Endodermal cell (in vitro differentiated cells): Measurements from ENCODE around the gene PTPN9. TPM values are rescaled to one million over a fixed set of nuclear protein-coding genes. Genes with fewer than 3 reads are reported as not detected.

Source experiments
- DNase-seq: peaks from one replicate; pipeline ENCODE4 v3.0.0-alpha.2; 2017
- H3K27ac ChIP-seq: 2 replicates; pipeline ENCODE4 v1.5.1; 2013; ENCODE audit warnings: mild to moderate bottlenecking, low read depth, low read length, moderate library complexity
- H3K27me3 ChIP-seq: 2 replicates; pipeline ENCODE4 v1.6.1; 2013; ENCODE audit warnings: mild to moderate bottlenecking, low read length, moderate library complexity; ENCODE audit not compliant: insufficient read depth, control insufficient read depth, poor library complexity, severe bottlenecking
- H3K36me3 ChIP-seq: 2 replicates; pipeline ENCODE4 v1.7.0; 2013; ENCODE audit warnings: mild to moderate bottlenecking, low read length, moderate library complexity; ENCODE audit not compliant: control insufficient read depth, insufficient read depth
- H3K4me1 ChIP-seq: one replicate; pipeline ENCODE4 v1.7.0; 2013; ENCODE audit warnings: low read length; ENCODE audit not compliant: control insufficient read depth, insufficient read depth
- H3K4me3 ChIP-seq: 2 replicates; pipeline ENCODE4 v1.5.1; 2013; ENCODE audit warnings: mild to moderate bottlenecking, low read length, moderate library complexity
- H3K9ac ChIP-seq: 2 replicates; pipeline ENCODE4 v1.6.1; 2013; ENCODE audit warnings: mild to moderate bottlenecking, low read length, moderate library complexity; ENCODE audit not compliant: poor library complexity, severe bottlenecking; ENCODE audit errors: extremely low read depth
- H3K9me3 ChIP-seq: 2 replicates; pipeline ENCODE4 v1.6.1; 2013; ENCODE audit warnings: mild to moderate bottlenecking, low read length, moderate library complexity; ENCODE audit not compliant: control insufficient read depth
- H3K27ac Mint-ChIP-seq: 2 replicates; pipeline ENCODE4 v1.8.0; 2020; ENCODE audit warnings: mixed read lengths
- H3K27me3 Mint-ChIP-seq: 2 replicates; pipeline ENCODE4 v1.8.0; 2021; ENCODE audit warnings: mild to moderate bottlenecking, mixed read lengths; ENCODE audit not compliant: insufficient read depth
- H3K36me3 Mint-ChIP-seq: 2 replicates; pipeline ENCODE4 v1.8.0; 2020; ENCODE audit warnings: low read depth, mixed read lengths
- H3K4me1 Mint-ChIP-seq: 2 replicates; pipeline ENCODE4 v1.8.0; 2020; ENCODE audit warnings: mixed read lengths
- H3K4me3 Mint-ChIP-seq: 2 replicates; pipeline ENCODE4 v1.8.0; 2020; ENCODE audit warnings: mild to moderate bottlenecking, moderate library complexity, mixed read lengths
- H3K9me3 Mint-ChIP-seq: 2 replicates; pipeline ENCODE4 v1.8.0; 2020; ENCODE audit warnings: mild to moderate bottlenecking, mixed read lengths
- WGBS, 2 experiments: methylation state at CpG; one replicate each; pipeline versions ENCODE4 v1.1.5 to v1.1.7; 2013; ENCODE audit warnings: missing lambda C conversion rate in 2 of 2, mixed read lengths in 1 of 2; ENCODE audit not compliant: insufficient coverage in 1 of 2, insufficient read length in 1 of 2; 5-methylcytosine and 5-hydroxymethylcytosine counted together
- total RNA-seq, 2 donors: library from RNA; stranded (reverse); fragmentation: NEBNext Ultra II Directional in 1 of 2; extraction: Animal tissue kit (Norgen Biotek cat#: 25700) in 1 of 2; gene quantifications; 2 replicates in 1 of 2; 3 replicates in 1 of 2; pipeline ENCODE4 v1.2.1, GENCODE V29; 2021
- TF ChIP-seq, protein P1 (sequence below): fragments of 200-600 bp; sonication (generic); conservative IDR thresholded peaks from 2 replicates; pipeline ENCODE4 v1.5.0; 2021; ENCODE audit warnings: antibody characterized with exemption, mild to moderate bottlenecking

The PTPN9 gene
- total RNA-seq, 2 donors from 2014 or later, result 49.1 to 53.5 TPM

DNA sequence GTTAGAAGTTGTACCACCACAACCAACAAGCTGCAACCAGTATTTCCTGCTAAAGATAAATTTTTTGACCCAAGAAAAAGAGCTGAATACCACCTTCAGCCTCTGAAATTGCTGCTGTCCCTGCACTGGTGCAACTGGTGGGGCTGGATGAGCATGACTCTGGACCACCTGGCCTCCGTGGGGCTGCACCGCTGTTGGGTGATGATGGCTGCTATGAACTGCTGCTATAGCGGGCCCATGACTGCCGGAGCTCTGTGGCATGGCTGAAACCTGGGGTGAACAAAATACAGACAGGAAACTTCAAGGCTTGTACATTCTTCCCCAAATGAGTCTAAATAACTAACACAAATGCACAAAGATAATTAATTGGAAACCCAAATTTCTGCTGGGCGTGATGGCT, 156.6 kb downstream of the PTPN9 start:
- no peaks in the 10 kb centered on the region for H3K9me3 ChIP-seq
- H3K36me3 Mint-ChIP-seq, result peaks cover 60% of the 10 kb centered on the region
- H3K4me3 ChIP-seq, result no peak overlapping the region
- no peaks in the 10 kb centered on the region for H3K4me1 ChIP-seq
- H3K4me3 Mint-ChIP-seq, result no peak overlapping the region
- peaks cover 7% of the 10 kb centered on the region for H3K4me1 Mint-ChIP-seq
- H3K9ac ChIP-seq, result no peak overlapping the region
- TF ChIP-seq, protein P1, sequence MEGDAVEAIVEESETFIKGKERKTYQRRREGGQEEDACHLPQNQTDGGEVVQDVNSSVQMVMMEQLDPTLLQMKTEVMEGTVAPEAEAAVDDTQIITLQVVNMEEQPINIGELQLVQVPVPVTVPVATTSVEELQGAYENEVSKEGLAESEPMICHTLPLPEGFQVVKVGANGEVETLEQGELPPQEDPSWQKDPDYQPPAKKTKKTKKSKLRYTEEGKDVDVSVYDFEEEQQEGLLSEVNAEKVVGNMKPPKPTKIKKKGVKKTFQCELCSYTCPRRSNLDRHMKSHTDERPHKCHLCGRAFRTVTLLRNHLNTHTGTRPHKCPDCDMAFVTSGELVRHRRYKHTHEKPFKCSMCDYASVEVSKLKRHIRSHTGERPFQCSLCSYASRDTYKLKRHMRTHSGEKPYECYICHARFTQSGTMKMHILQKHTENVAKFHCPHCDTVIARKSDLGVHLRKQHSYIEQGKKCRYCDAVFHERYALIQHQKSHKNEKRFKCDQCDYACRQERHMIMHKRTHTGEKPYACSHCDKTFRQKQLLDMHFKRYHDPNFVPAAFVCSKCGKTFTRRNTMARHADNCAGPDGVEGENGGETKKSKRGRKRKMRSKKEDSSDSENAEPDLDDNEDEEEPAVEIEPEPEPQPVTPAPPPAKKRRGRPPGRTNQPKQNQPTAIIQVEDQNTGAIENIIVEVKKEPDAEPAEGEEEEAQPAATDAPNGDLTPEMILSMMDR, result no peak
- H3K9me3 Mint-ChIP-seq, result no peaks in the 10 kb centered on the region
- no peaks in the 10 kb centered on the region for H3K27me3 ChIP-seq
- H3K36me3 ChIP-seq, result peaks cover 82% of the 10 kb centered on the region
- no peaks in the 10 kb centered on the region for H3K27me3 Mint-ChIP-seq
- 92 to 96% methylated on average over 5 of the region's 5 CpGs for WGBS, 2 experiments
- H3K27ac ChIP-seq, result no peak overlapping the region
- peak overlapping the region; percentile 35 for H3K27ac Mint-ChIP-seq
- DNase-seq, result no peak

DNA sequence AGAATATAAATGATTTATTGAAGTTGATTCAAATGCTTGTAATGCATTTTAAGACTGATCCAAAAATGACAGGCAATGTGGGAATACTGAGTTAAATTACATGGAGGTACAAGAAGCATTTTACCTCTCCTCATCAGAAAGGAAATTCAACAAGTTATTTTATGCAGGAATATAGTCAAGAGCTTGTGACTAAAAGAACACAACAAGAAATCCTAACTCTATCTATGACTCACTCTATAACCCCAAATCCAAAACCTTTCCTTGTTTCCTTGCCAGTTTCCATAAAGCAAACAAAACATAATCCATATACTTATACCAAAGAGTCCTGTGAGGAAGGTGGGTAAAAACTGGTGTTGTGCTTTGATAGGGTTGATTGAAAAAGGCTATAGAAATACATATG, 158.4 kb downstream of the PTPN9 start:
- H3K27me3 Mint-ChIP-seq, result no peaks in the 10 kb centered on the region
- Histone ChIP-seq H3K4me1 (no peaks in the 10 kb centered on the region), H3K36me3 (peaks cover 77% of the 10 kb centered on the region), H3K27ac (no peak overlapping the region), H3K4me3 (no peak overlapping the region), H3K27me3 (no peaks in the 10 kb centered on the region), H3K9me3 (no peaks in the 10 kb centered on the region), H3K9ac (no peak overlapping the region)
- peaks cover 61% of the 10 kb centered on the region for H3K36me3 Mint-ChIP-seq
- no peak for DNase-seq
- TF ChIP-seq, protein P1, result no peak
- no peak overlapping the region for H3K27ac Mint-ChIP-seq
- H3K9me3 Mint-ChIP-seq, result no peaks in the 10 kb centered on the region
- no peak overlapping the region for H3K4me3 Mint-ChIP-seq
- H3K4me1 Mint-ChIP-seq, result no peaks in the 10 kb centered on the region

DNA sequence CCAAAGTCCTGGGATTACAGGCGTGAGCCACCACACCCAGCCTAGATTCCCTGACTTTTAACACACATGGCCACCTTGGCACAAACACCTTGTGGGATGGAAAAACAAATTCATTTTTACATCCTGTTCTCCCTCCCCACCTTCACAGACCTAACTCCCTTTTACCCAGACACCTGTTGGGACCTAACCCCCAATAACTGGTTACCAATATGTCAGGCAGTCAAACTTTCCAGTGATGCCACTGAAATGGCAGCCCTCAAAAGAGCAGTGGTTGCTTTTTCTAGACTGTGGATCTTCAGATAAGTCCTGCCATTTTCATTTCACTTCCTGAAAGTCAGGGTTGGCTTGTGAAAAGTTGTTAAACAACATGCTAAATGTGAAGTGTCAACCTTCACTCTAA, 162.5 kb downstream of the PTPN9 start:
- Mint-ChIP-seq H3K9me3 (no peaks in the 10 kb centered on the region), H3K4me1 (no peaks in the 10 kb centered on the region), H3K27ac (no peak overlapping the region), H3K36me3 (peaks cover 72% of the 10 kb centered on the region), H3K4me3 (no peak overlapping the region), H3K27me3 (no peaks in the 10 kb centered on the region)
- H3K27me3 ChIP-seq, result no peaks in the 10 kb centered on the region
- no peak for DNase-seq
- peaks cover 71% of the 10 kb centered on the region for H3K36me3 ChIP-seq
- H3K9me3 ChIP-seq, result no peaks in the 10 kb centered on the region
- 97% methylated on average over 1 of the region's 1 CpG; no CpG with 5 or more reads in 1 of the 2 experiments for WGBS, 2 experiments
- H3K27ac ChIP-seq, result no peak overlapping the region
- TF ChIP-seq, protein P1, result no peak
- no peaks in the 10 kb centered on the region for H3K4me1 ChIP-seq
- H3K9ac ChIP-seq, result no peak overlapping the region
- no peak overlapping the region for H3K4me3 ChIP-seq

Other genes with a start within 250 kb of the PTPN9 start
- 100 to 1,000 TPM; 153 to 156 TPM for gene COMMD4, start 243.3 kb downstream of the PTPN9 start, total RNA-seq
- gene NEIL1, start 232.3 kb downstream of the PTPN9 start, total RNA-seq, result 10 to 100 TPM; 20.2 to 25.7 TPM
- gene MAN2C1, start 210.7 kb downstream of the PTPN9 start, total RNA-seq, result 100 to 1,000 TPM; 150 to 224 TPM
- 100 to 1,000 TPM; 119 to 123 TPM for gene SIN3A, start 127.6 kb downstream of the PTPN9 start, total RNA-seq
- gene SNUPN, start 46.4 kb upstream of the PTPN9 start, total RNA-seq, result 10 to 100 TPM; 17.2 to 26.4 TPM
- gene IMP3, start 60.9 kb upstream of the PTPN9 start, total RNA-seq, result 10 to 100 TPM; 52.2 to 58.2 TPM
- gene SNX33, start 68.6 kb upstream of the PTPN9 start, total RNA-seq, result 10 to 100 TPM; 18.9 to 23.2 TPM
- gene CSPG4, start 133.5 kb upstream of the PTPN9 start, total RNA-seq, result 1 to 10 TPM; 1.8 to 3.3 TPM